Measurements from ENCODE around the gene SSBP2.

DNA sequence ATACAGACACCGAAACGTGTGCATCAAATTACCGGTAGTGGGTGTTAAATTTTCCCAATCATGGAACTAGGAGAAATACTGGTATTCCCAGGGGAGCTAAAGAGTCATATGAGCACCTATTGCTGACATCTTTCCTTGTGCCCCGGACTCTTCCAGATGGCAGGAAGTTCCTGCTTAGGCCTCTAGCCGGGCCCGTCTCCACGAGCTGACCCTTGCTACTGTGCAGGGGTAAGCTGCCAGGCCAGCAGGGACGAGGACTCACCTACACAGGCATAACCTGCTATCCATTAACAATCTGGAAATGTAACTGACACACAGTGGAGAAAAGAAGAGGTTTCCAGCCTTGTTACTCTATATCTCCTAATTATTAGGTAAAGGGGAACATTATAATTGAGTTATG, 16.2 kb upstream of the SSBP2 start:
- TF ChIP-seq, protein P1, sequence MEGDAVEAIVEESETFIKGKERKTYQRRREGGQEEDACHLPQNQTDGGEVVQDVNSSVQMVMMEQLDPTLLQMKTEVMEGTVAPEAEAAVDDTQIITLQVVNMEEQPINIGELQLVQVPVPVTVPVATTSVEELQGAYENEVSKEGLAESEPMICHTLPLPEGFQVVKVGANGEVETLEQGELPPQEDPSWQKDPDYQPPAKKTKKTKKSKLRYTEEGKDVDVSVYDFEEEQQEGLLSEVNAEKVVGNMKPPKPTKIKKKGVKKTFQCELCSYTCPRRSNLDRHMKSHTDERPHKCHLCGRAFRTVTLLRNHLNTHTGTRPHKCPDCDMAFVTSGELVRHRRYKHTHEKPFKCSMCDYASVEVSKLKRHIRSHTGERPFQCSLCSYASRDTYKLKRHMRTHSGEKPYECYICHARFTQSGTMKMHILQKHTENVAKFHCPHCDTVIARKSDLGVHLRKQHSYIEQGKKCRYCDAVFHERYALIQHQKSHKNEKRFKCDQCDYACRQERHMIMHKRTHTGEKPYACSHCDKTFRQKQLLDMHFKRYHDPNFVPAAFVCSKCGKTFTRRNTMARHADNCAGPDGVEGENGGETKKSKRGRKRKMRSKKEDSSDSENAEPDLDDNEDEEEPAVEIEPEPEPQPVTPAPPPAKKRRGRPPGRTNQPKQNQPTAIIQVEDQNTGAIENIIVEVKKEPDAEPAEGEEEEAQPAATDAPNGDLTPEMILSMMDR (IDR thresholded peaks at IDR 0.05): no peak
- no peak for TF ChIP-seq POLR2A (IDR thresholded peaks at IDR 0.05)

All from thyroid gland (tissue), 4 donors.